KMS-11 (cell line): ENCODE measurements around the gene ABTB2.

ENCODE experiments used
- H2AFZ ChIP-seq: fragments of 200-600 bp; sonication (generic); 2 replicates; pipeline ENCODE4 v1.6.1; 2016; ENCODE audit warnings: antibody characterized with exemption, mixed run types, low read depth
- H3K27ac ChIP-seq: fragments of 200-600 bp; sonication (generic); 2 replicates; pipeline ENCODE4 v1.6.1; 2016; ENCODE audit warnings: mild to moderate bottlenecking, mixed run types
- H3K27me3 ChIP-seq: fragments of 200-600 bp; sonication (generic); 2 replicates; pipeline ENCODE4 v1.6.1; 2017; ENCODE audit warnings: mild to moderate bottlenecking, low read depth, mixed run types, moderate library complexity; ENCODE audit not compliant: insufficient read depth
- H3K36me3 ChIP-seq: fragments of 200-600 bp; sonication (generic); 2 replicates; pipeline ENCODE4 v1.6.1; 2017; ENCODE audit warnings: mild to moderate bottlenecking, mixed run types; ENCODE audit not compliant: insufficient read depth
- H3K4me1 ChIP-seq: fragments of 200-600 bp; sonication (generic); 2 replicates; pipeline ENCODE4 v1.6.1; 2016; ENCODE audit warnings: mild to moderate bottlenecking, low read depth, mixed run types; ENCODE audit not compliant: poor library complexity, severe bottlenecking
- H3K4me2 ChIP-seq: fragments of 200-600 bp; sonication (generic); 2 replicates; pipeline ENCODE4 v1.7.0; 2016; ENCODE audit warnings: mild to moderate bottlenecking, mixed run types
- H3K4me3 ChIP-seq: fragments of 200-600 bp; sonication (generic); IDR thresholded peaks from 2 replicates; pipeline ENCODE4 v1.6.1; 2017; ENCODE audit warnings: low read depth, low read length, mixed read lengths; ENCODE audit not compliant: insufficient read depth
- H3K79me2 ChIP-seq: fragments of 200-600 bp; sonication (generic); 2 replicates; pipeline ENCODE4 v1.6.1; 2016; ENCODE audit warnings: low read depth, mixed run types; ENCODE audit not compliant: insufficient read depth
- H3K9ac ChIP-seq: fragments of 200-600 bp; sonication (generic); 2 replicates; pipeline ENCODE4 v1.6.1; 2016; ENCODE audit warnings: mild to moderate bottlenecking, mixed run types
- H4K20me1 ChIP-seq: fragments of 200-600 bp; sonication (generic); 2 replicates; pipeline ENCODE4 v1.6.1; 2016; ENCODE audit warnings: mild to moderate bottlenecking, mixed run types; ENCODE audit not compliant: insufficient read depth
- CTCF ChIP-seq: fragments of 200-600 bp; sonication (generic); conservative IDR thresholded peaks from 2 replicates; pipeline ENCODE4 v1.6.1; 2017; ENCODE audit warnings: low read depth, mild to moderate bottlenecking, antibody characterized with exemption, low read length, moderate library complexity, mixed read lengths

Gene ABTB2

GRCh38 chr11:34356576-34356912, 1.3 kb downstream of the ABTB2 start:
- no peak overlapping the region for H3K9ac ChIP-seq
- H3K4me2 ChIP-seq: peak overlapping the region; percentile 82
- no peak for TF ChIP-seq CTCF
- H3K36me3 ChIP-seq: no peaks in the 10 kb centered on the region
- peak overlapping the region; percentile 81 for H2AFZ ChIP-seq
- H3K27ac ChIP-seq: no peak overlapping the region
- no peaks in the 10 kb centered on the region for H4K20me1 ChIP-seq
- peaks cover 27% of the 10 kb centered on the region for H3K4me1 ChIP-seq
- H3K79me2 ChIP-seq: no peaks in the 10 kb centered on the region
- H3K27me3 ChIP-seq: no peaks in the 10 kb centered on the region
- no peak overlapping the region for H3K4me3 ChIP-seq

GRCh38 chr11:34356130-34356529, 1.7 kb downstream of the ABTB2 start:
- peak overlapping the region; percentile 82; the same call in 1 of the 2 replicates for H3K4me2 ChIP-seq
- no peaks in the 10 kb centered on the region for H3K36me3 ChIP-seq
- no peaks in the 10 kb centered on the region for H4K20me1 ChIP-seq
- TF ChIP-seq CTCF: no peak
- H3K79me2 ChIP-seq: no peaks in the 10 kb centered on the region
- H3K27me3 ChIP-seq: no peaks in the 10 kb centered on the region
- H2AFZ ChIP-seq: no peak overlapping the region
- no peak overlapping the region for H3K4me3 ChIP-seq
- no peak overlapping the region for H3K9ac ChIP-seq
- peaks cover 27% of the 10 kb centered on the region for H3K4me1 ChIP-seq
- H3K27ac ChIP-seq: no peak overlapping the region

GRCh38 chr11:34355726-34356125, 2.1 kb downstream of the ABTB2 start:
- H3K4me3 ChIP-seq: no peak overlapping the region
- peaks cover 27% of the 10 kb centered on the region for H3K4me1 ChIP-seq
- peak overlapping the region; percentile 82; the same call in 1 of the 2 replicates for H3K4me2 ChIP-seq
- no peaks in the 10 kb centered on the region for H4K20me1 ChIP-seq
- H2AFZ ChIP-seq: no peak overlapping the region
- no peaks in the 10 kb centered on the region for H3K79me2 ChIP-seq
- TF ChIP-seq CTCF: no peak
- no peak overlapping the region for H3K9ac ChIP-seq
- H3K27me3 ChIP-seq: no peaks in the 10 kb centered on the region
- no peaks in the 10 kb centered on the region for H3K36me3 ChIP-seq
- H3K27ac ChIP-seq: no peak overlapping the region

GRCh38 chr11:34354782-34355181, 3.0 kb downstream of the ABTB2 start:
- Histone ChIP-seq H3K9ac (no peak overlapping the region), H3K4me1 (peaks cover 27% of the 10 kb centered on the region), H4K20me1 (no peaks in the 10 kb centered on the region), H3K36me3 (no peaks in the 10 kb centered on the region), H3K4me2 (peak overlapping the region; percentile 43; the same call in 1 of the 2 replicates), H3K27me3 (no peaks in the 10 kb centered on the region), H3K79me2 (no peaks in the 10 kb centered on the region), H3K4me3 (no peak overlapping the region), H3K27ac (no peak overlapping the region), H2AFZ (no peak overlapping the region)
- TF ChIP-seq CTCF: no peak
